Testis (tissue), 2 donors: Measurements from ENCODE around the gene ANTXR1.

Experiments used
- POLR2A ChIP-seq: fragments of 450-650 bp; IDR thresholded peaks from one replicate; pipeline ENCODE4 v1.6.1; 2017; ENCODE audit warnings: antibody characterized with exemption, mild to moderate bottlenecking, moderate library complexity
- TF ChIP-seq, protein P1 (sequence below), 3 experiments: fragments of 450-650 bp in 2 of 3; fragments of 200-600 bp in 1 of 3; sonication (generic) in 1 of 3; IDR thresholded peaks; one replicate each; pipeline ENCODE4 v1.5.1; 2016 to 2019; ENCODE audit warnings: antibody characterized with exemption in 3 of 3, mild to moderate bottlenecking in 2 of 3, moderate library complexity in 1 of 3

DNA sequence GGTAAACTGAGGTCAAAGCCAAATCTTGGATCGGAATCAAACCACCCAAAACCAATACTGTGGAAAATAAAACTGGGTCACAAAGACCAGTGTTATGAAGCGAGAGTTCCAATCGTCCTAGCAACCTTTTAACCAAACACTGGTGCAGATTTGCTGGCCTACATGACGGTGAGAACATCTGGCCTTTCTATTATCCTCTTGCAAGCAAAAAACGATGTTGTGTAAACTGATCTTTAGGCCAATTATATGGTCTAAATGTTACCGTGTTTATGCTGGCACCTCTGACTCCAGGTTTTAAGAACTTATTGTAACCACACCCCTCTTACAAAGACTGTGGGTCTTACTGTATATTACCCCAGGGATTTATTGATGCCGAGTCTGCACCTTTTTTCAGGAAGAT lies 228.1 kb downstream of the ANTXR1 start:
- TF ChIP-seq, protein P1, sequence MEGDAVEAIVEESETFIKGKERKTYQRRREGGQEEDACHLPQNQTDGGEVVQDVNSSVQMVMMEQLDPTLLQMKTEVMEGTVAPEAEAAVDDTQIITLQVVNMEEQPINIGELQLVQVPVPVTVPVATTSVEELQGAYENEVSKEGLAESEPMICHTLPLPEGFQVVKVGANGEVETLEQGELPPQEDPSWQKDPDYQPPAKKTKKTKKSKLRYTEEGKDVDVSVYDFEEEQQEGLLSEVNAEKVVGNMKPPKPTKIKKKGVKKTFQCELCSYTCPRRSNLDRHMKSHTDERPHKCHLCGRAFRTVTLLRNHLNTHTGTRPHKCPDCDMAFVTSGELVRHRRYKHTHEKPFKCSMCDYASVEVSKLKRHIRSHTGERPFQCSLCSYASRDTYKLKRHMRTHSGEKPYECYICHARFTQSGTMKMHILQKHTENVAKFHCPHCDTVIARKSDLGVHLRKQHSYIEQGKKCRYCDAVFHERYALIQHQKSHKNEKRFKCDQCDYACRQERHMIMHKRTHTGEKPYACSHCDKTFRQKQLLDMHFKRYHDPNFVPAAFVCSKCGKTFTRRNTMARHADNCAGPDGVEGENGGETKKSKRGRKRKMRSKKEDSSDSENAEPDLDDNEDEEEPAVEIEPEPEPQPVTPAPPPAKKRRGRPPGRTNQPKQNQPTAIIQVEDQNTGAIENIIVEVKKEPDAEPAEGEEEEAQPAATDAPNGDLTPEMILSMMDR (IDR thresholded peaks at IDR 0.05), result no peak
- TF ChIP-seq POLR2A, result no peak
